HG02588 (cell line): ENCODE results near the gene DSC1.
"Not testable (repeated sequence)": the region's sequence is repeated elsewhere in the genome, so short reads cannot be mapped to it uniquely, and the experiment has no call there.

Source experiments
- ATAC-seq: cut with Tn5 transposase; IDR thresholded peaks from one replicate; pipeline ENCODE4 v1.9.1; 2021; ENCODE audit warnings: mild to moderate bottlenecking, moderate library complexity; ENCODE audit not compliant: unreplicated experiment

DSC1 gene

GRCh38 chr18:31162825-31163435 lies at the start of gene DSC1:
TSS of gene DSC1 (minus strand) at chr18:31162856. CDS start at chr18:31162594, 262 bp downstream.
- ATAC-seq: no peak

- no peak for ATAC-seq
Measured at GRCh38 chr18:31211047-31211446, 48.4 kb upstream of the DSC1 start.

GRCh38 chr18:31209041-31209440 lies 46.4 kb upstream of the DSC1 start:
- ATAC-seq: no peak

- ATAC-seq: peak; percentile 12
Measured at GRCh38 chr18:31207391-31207790, 44.7 kb upstream of the DSC1 start.

- ATAC-seq: peak; percentile 74
Measured at GRCh38 chr18:31206787-31207381, 44.2 kb upstream of the DSC1 start.

GRCh38 chr18:31206071-31206470 lies 43.4 kb upstream of the DSC1 start:
- no peak for ATAC-seq

- ATAC-seq: no peak
Measured at GRCh38 chr18:31205273-31205672, 42.6 kb upstream of the DSC1 start.

GRCh38 chr18:31204833-31205232 lies 42.2 kb upstream of the DSC1 start:
- ATAC-seq: no peak

- no peak for ATAC-seq
Measured at GRCh38 chr18:31204166-31204565, 41.5 kb upstream of the DSC1 start.

GRCh38 chr18:31203794-31204148 lies 41.1 kb upstream of the DSC1 start:
- no peak for ATAC-seq

- no peak for ATAC-seq
Measured at GRCh38 chr18:31203096-31203793, 40.6 kb upstream of the DSC1 start.

- ATAC-seq: no peak
Measured at GRCh38 chr18:31199190-31199769, 36.6 kb upstream of the DSC1 start.

- ATAC-seq: no peak
Measured at GRCh38 chr18:31197676-31198075, 35.0 kb upstream of the DSC1 start.

- no peak for ATAC-seq
Measured at GRCh38 chr18:31195063-31195462, 32.4 kb upstream of the DSC1 start.

GRCh38 chr18:31192086-31192776 lies 29.6 kb upstream of the DSC1 start:
- no peak for ATAC-seq

- no peak for ATAC-seq
Measured at GRCh38 chr18:31190919-31191318, 28.3 kb upstream of the DSC1 start.

- no peak for ATAC-seq
Measured at GRCh38 chr18:31189757-31190156, 27.1 kb upstream of the DSC1 start.

GRCh38 chr18:31185186-31185950 lies 22.7 kb upstream of the DSC1 start:
- ATAC-seq: no peak

GRCh38 chr18:31183302-31183701 lies 20.6 kb upstream of the DSC1 start:
- ATAC-seq: no peak

- not testable (repeated sequence) for ATAC-seq
Measured at GRCh38 chr18:31177369-31177768, 14.7 kb upstream of the DSC1 start.

GRCh38 chr18:31176531-31176930 lies 13.9 kb upstream of the DSC1 start:
- no peak for ATAC-seq
